NCI-H2081 treated with DMSO at 0.1 percent for 48 hours (cell line): Measurements from ENCODE around the gene SLC4A11.

ENCODE experiments used
- DNase-seq: peaks from one replicate; lab custom pipeline; 2025; lab: John Stamatoyannopoulos, UW

Gene SLC4A11

DNA sequence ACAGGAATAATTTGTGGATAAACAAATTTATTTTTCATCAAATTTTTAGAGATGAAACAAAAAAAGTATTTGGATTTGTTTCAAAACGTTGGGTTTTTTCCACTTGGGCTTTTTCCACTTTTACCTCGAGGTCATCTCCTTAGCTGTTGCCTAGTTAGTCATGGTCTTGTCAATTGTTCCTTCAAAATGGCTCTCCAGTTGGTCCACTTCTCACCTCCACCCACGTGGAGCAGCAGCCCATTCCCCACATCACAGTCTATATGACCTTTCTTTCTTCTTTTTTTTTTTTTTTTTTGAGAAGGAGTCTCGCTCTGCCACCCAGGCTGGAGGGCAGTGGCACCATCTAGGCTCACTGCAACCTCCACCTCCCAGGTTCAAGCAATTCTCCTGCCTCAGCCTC lies 6.7 kb upstream of the SLC4A11 start:
- DNase-seq = no peak

GRCh38 chr20:3245156-3245555 lies 6.2 kb upstream of the SLC4A11 start:
- no peak for DNase-seq

- DNase-seq = no peak
Measured at GRCh38 chr20:3244613-3245012, 5.6 kb upstream of the SLC4A11 start.

DNA sequence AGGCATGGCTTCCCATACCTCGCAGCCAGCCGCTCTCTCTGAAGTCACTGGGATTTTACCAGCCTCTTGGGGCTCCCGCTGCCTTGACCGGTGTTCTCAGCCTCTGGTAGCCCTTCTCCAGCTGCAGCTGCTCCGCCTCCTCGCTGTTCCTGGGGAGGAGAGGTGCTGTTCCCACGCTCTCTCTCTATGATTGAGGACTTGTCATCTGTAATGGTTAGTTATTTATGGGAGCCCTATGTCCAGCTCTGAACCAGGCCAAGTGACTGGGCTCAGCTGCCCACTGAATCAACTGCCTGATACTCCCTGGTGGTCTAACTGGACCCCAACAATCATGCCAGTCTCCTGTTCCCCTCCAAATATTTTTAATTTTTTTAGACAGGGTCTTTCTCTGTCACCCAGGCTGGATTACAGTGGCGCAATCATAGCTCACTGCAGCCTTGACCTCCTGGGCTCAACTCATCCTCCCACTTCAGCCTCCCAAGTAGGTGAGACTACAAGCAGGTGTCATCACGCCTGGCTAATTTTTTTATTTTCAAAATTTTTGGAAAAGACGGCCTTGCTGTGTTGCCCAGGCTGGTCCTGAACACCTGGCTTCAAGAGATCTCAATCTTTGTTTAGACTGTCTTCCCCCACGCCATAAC lies 4.8 kb upstream of the SLC4A11 start:
- DNase-seq = no peak

- DNase-seq = no peak
Measured at GRCh38 chr20:3242172-3242692, 3.2 kb upstream of the SLC4A11 start.

DNA sequence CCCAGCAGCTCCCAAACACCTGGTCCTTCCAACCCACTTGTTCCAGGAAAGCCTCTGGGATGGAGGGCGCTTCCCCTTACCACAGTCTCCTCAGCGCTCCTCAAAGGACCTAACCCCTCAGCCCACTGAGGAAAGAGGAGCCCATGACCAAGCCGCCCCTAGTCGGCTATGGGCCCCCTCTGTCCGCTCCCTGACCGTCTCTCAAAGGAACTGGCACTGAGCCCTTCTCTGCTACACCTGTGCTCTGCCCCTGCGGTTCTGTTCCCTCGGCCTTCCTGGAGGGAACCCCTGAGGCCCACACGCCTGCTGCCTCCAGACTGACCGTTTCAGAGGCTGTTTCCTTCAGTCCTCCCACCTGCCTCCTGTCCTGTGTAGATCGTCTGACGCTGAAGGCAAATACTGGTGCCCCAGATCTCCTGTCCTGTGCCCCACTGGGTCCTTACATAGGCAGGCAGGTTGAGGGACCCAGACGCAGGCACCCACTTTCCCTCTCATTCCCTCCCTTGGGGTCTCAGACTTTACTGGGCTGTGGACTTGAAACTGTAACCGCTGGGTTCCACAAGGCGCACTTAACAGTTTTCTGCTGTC lies 1.9 kb upstream of the SLC4A11 start:
- DNase-seq = no peak

GRCh38 chr20:3239867-3240775 lies 1.1 kb upstream of the SLC4A11 start:
- no peak for DNase-seq

GRCh38 chr20:3238616-3239025 lies 369 bp downstream of the SLC4A11 start:
- no peak for DNase-seq

DNA sequence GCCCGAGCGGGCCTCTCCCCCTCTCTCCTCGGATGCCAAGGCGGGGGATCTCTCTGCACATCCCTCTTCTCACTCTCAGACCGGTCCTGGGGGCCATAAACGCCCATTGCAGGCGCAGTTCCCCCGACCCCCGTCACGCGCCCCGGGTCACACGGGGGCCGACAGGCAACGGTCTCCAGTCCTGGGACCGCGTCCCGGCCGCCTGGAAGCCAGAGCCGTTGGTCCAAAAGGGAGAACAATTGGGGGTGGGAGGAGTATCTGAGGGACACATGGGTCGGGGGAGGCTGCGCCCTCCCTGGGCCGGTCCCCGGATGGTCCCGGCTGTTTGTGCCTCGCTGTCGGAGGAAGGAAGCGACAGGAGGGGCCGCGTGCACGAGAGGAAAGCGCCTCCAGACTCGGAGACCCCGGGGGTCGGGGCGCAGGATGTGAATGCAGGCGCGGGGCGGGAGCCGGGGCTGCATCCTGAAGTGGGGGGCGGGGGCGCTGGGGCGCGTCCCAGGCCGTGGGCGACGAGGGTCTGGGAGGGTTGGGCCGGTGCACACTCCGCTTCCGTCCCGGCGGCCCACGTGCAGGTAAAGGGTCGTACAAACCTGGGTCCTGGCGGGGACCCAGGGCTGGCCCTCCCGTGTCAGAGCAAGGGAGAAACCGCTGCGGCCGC lies 903 bp downstream of the SLC4A11 start:
- DNase-seq = no peak

DNA sequence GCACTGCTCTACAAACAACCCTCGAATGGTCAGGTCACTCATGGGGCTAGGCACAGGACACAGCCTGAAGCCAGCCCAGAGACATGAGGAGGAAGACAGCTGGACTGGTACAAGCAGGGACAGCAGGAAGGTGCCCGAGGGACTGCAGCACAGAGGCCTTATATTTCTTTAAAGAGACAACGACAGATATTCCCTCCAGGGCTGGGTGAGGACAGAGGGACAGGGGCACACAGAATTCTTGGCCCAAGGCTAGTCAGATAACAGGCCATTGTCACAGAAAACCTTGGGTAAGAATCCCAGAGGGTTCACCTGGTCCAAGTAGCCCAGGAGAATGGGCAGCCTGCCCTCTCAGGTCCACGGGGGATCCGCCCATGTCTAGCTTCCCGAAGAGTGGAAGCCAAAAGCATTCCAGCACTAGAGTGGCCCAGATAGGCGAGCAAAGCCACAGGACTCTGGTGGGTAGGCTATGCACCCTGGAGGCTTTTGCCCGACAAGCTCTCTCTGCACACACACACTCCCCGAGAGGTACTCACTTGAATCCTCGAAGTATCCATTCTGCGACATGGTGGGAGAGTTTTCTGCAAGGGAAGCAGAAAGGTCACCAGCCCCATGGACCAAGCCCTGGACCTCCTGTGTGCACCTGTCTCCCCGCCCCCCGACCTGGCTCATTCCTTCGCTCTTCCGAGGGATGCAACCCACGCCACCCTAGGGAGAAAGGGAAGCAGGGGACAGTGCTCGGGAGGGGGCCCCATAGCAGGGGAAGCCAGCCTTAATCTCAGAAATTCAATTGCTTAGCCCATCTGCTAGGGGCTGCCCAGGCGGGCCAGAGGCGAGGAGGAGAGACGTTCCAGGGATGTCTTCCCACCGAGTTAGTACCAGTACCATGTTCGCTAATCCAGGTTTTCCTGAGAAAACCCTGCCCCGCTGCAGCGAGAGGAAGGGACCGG lies 1.7 kb downstream of the SLC4A11 start:
- DNase-seq = no peak

DNA sequence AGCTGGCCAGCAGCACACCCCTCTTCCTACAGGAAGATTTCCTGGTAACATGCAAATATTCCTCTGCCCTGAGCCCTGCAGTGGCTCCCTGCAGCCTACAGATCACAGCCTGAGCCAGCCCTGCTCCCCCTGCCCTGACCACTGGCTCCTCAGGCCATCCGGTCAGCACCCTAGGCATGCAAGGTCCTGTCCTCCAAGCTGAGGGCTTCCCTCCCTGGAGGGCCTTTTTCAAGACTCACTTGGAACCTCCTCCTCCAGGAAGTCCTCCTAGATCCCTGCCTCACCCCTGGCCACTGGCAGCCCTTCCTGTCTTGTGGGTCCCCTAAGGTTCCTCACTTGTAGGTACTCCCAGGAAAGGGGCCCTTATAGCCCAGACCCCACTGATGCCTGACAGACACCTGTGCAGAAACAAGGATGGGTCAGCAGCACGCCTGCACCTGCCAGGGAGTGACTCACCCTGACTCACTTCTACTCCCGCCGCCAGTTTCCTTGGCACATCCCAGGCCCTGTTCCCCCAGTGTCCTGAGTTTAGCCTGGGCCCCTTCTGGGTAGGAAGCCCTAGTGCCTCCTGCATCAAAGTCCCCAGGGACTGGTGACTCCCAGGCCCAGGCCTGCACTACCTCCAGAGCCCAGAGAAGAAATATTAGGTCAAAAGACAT lies 3.2 kb downstream of the SLC4A11 start:
- no peak for DNase-seq

GRCh38 chr20:3233991-3234498 lies 4.9 kb downstream of the SLC4A11 start:
- DNase-seq = no peak

- DNase-seq = no peak
Measured at GRCh38 chr20:3233131-3233990, 5.6 kb downstream of the SLC4A11 start.

DNA sequence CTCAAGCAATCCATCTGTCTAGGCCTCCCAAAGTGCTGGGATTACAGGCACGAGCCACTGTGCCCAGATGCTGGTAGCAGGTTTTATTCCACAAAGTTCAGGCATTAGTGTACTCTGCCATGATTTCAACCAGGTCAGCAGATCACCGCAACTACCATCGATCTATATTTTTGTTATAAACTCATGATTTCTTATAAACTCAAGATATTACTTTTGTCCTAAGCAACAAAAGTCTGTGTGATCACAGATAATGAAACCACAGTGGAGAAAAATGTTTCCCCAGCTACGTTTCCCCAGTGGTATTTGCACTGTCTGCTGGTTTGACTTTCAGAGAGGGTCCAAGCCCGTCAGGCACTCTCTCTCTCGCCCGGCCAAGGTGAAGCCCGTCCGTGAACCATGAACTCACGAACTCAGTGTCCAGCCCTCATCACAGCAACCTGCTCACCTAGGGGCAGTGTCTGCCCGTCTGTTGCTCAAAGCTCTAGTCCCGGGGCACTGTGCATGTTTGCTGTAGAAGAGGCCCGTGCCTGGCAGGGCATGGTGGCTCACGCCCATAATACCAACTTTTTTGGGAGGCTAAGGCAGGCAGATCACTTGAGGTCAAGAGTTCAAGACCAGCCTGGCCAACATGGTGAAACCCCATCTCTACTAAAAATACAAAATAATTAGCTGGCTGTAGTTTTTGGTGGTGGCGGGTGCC lies 7.0 kb downstream of the SLC4A11 start:
- no peak for DNase-seq

DNA sequence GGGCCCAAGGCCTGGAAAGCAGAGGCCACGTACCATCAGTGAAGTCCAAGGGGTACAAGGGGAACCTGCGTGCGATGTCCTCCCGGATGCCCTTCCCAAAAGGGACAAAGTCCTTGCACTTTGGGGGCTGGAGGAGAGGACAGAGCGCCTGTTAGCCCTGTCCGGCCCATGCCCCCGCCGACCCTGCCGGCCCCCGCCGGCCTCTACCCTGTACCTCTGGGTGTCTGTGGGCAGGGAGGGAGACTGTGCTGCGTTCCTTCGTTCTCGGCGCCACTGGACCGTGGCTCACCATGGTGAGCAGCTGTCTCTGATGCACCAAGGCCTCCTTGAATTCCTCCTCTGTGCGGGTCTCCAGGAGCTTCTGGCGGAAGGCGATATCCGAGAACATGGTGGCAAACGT lies 7.9 kb downstream of the SLC4A11 start:
- no peak for DNase-seq

DNA sequence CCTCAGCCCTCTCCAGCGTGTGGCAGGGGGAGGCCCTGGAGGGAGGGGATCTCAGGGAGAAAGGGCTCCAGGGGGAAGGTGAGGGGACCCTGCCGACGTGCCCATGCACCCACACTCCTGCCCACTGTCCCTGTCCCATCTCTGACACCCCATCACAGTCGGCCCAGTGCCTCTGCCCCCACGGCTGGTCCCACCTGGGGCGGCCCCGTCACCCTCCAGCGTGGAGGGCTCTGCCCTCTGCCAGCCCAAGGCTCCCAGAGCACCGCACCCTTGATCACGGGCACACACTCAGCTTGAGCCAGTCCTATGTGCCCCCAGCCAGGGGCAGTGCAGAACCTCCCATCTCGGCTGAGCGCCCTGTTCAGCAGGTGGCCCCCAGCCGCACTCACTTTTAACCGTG lies 9.2 kb downstream of the SLC4A11 start:
- no peak for DNase-seq

- no peak for DNase-seq
Measured at GRCh38 chr20:3229158-3229557, 9.8 kb downstream of the SLC4A11 start.

DNA sequence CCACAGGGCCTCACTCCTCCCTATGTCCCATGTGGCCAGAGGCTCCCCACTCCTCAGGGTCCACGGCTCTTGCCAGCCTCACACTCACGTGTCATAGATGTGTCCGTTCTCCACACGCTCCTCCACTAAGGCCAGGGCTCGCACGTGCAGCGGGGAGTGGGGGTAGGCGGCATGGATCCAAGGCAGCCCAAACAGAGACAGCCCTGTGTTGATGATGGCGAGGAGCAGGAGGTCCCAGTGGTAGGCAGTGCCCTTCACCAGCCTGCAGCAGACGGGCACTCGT lies 10.3 kb downstream of the SLC4A11 start:
- DNase-seq = no peak
